HG03045 (cell line): ENCODE data around the gene CABCOCO1.
"Not testable (repeated sequence)": the region's sequence is repeated elsewhere in the genome, so short reads cannot be mapped to it uniquely, and the experiment has no call there.

Experiments used
- ATAC-seq: cut with Tn5 transposase; IDR thresholded peaks from one replicate; pipeline ENCODE4 v1.9.1; 2021; ENCODE audit warnings: mild to moderate bottlenecking, moderate library complexity; ENCODE audit not compliant: unreplicated experiment

The CABCOCO1 gene

DNA sequence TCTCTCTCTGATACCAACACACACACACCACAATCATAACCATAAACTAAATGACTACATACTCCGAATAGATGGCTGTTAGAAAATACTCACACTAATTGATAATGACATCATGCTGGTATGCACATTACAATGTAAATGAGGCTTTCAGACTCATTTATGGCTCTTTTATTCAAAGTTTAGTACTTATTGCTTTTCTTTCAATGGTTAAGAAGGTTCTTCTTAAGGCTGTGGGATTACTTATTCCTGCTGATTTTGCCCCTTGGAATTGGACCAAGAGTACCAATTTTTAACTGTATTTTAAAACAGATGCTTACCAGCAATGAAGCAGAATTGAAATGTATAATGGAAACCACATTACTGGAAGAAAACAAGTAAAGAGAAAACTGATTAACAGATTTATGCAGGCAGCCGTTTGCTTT lies 20.6 kb upstream of the CABCOCO1 start:
- ATAC-seq = no peak

DNA sequence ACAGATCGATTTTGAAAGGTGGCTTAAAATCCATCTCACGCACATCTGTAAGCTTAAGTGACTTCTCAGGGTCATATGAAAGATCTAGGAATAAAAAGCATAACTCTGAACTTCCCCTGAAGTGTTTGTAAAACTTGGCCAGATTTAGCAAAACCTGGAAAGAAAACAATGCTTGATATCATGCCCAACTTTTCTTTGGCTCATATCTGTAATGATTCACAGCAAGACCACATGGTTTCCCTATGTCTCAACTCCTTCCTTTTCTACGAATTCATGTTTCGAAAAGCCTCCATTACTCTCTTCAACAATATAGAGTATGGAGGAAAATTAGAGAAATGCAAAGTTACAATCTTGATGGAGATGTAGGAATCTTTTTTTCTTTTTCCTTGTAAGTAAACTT lies 20.1 kb upstream of the CABCOCO1 start:
- no peak for ATAC-seq

DNA sequence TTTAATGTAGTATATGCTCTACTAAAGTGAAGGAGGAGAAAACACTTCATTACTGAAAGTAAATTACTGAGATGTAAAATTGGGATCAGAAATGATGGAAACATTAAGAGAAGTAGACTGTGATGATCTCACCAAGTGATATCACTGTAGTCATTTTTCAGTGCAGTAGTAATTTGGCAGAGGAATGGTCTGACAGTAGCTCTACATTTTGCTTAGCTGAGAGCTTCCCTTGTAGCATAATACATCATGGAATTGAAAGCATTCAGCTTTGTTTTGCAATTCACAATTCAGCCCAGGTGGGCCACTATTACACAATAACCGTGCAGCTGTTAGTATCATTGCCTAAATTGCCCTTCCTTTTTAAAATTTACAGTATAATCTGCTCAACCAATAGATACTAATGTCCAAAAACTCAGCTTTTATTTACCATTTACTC lies 19.4 kb upstream of the CABCOCO1 start:
- ATAC-seq = no peak

DNA sequence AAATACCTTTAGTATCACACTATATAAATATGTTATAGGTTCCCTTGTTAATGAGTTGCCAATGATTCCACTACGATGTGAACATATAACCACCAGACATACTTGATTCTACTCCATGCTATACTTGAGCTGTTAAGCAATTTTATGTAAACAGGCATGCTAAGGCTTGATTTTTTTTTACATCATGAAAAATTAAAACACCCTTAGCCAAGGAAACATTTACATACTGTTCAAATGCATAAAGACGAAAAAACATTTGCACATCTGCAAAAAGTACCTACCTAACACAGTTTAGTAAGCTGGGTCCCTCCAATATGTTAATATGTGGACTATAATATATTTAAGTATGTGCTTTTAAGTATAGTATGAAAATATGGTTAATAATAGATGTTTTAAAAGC lies 9.0 kb upstream of the CABCOCO1 start:
- no peak for ATAC-seq

DNA sequence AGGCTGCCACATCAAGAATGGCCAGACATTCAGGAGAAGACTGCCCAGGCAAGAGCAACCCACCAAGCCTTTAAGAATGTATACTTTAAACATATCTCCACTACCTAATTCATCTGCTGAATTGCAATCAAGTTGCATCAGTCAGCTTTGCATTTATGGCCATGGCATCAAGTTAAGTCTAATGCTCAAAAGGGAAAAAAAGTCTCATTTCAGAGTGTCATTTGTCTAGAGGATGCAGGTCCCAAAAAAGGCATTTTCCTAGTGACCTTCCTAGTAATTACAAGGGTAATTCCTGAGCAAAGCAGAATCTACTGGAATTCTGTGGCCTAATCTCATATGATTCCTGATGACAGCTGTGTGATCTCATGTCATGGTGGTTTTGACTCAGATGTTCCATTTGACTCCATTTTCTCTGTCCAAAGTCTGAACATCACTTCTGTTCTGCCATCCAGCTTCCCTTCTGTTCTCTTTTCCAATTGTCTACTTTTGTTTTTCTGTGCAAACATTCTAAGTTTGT lies 7.3 kb upstream of the CABCOCO1 start:
- ATAC-seq = no peak

DNA sequence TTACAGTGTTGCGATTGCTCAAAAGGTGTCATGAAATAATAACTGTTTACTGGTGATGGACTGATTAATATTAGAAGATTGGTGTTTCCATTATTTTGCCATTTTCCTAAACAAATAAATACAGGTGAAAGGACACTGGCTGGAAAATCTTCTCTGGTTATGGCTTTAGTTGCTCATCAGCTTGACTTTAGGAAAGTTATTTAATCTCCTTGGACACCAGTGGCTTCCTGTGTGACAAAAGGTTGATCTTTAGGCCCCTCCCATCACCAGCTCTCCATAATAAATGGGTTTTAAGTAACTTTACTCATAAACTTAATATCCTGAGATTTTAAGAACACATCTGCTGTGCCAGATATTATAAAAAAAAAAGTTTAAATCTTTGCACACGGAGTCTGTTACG lies 737 bp downstream of the CABCOCO1 start:
- no peak for ATAC-seq

DNA sequence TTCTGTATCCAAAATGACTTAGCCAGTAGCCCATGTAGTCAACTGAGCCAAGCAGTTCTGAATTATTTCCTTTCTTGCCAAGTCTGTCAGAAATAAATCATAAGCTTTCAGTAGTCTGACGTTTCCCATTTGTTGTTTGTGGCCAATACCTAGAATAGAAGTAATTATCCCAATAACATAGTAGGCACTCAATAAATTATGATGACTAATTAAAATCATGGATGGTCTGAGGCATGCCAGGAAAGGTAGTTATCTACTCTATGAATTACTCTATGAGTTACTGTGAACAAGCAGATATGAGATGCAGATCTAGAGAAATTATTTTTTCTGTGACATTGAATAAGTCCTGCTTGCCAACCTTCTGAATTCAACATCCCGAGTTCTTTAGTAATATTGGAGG lies 2.3 kb downstream of the CABCOCO1 start:
- no peak for ATAC-seq

DNA sequence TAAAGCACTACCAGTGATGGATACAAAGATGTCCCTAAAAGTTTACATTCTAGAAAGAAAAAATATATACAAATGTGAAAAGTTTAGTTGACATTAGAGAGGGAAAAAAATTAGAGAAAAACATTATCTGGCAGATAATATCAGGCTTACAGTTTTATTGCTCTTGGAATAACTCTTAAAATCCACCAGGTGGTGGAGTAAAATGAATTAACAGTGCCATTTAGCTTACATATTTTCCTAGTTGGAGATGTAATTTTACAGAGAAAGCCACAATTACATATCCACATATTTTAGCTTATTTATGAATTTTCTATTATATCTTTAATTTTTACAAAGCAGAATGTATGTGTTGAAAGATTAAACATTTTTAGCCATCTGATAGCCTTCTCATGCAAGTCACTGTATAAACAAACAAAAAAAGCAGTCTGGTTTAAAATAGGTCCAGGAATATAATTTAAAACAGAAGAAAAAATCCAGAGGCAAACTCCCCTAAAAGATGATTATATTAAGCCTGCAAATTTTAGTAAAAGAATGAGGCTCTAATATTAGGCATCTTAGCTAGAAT lies 6.5 kb downstream of the CABCOCO1 start:
- no peak for ATAC-seq

DNA sequence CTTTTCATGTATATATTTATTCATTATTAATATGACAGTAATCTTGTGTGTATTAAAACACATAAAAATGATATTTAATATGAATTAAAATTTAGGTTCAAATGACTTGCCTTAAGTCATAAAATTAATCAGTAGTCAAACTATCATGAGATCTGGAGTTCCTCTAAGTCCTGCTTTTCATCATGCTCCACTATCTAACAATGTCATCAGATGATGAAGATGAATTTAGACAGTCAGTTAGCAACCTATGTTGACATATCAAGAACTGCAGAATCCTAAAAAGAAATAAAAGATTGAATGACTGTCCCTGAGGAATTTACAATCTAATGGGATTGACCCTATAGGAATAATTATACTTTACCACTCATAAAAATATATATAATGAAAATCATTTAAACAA lies 7.1 kb downstream of the CABCOCO1 start:
- ATAC-seq = no peak

DNA sequence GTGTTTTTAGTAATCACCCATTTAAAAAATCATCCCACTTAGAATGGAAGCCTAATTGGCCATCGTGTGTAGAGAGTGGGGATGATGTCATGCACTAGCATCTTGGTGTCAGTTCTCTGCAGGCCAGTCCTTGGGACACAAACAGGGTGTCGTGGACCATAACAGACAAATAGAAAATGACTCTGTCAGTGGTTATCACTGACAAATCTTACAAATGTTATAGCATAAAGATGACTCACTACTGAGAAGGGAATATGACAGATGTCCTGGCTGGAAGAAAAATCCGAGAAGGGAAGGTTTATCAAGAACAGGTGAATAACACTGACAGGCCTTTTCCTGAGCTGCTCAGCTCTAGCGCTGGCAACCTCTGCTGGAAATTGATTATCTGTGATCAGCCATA lies 10.6 kb downstream of the CABCOCO1 start:
- ATAC-seq = no peak

DNA sequence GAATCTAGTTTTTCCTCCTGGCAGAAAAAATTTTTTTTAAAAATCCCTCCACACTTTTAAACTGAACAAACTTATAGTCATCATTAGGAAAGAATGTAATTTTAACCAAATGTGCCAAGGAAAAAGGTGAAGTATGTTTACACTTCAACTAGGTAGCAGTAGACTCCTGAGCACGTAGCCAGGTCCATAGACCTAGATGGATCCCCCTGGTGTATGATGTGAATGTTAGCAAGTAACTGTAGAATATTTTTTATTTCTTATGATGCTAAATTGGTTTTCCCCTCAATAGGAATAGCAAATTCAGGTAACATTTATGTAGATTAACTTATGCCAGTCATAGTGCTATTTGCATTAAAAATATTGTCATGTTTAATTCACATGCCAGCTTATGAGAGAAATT lies 19.6 kb downstream of the CABCOCO1 start:
- ATAC-seq = no peak

DNA sequence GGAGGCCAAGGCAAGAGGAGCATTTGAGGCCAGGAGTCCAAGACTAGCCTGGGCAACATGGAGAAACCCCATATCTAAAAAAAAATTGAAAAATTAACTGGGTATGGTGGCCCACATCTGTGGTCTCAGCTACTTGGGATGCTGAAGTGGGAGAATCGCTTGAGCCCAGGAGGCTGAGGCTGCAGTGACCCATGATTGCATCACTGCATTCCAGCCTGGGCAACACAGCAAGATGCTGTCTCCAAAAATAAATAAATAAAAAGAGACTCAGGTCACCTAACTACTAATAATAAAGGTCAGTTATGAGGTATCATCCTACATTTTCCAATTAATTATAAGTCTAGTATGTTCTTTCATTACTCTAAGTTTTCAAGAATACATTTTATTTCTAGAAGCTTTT lies 20.6 kb downstream of the CABCOCO1 start:
- no peak for ATAC-seq

DNA sequence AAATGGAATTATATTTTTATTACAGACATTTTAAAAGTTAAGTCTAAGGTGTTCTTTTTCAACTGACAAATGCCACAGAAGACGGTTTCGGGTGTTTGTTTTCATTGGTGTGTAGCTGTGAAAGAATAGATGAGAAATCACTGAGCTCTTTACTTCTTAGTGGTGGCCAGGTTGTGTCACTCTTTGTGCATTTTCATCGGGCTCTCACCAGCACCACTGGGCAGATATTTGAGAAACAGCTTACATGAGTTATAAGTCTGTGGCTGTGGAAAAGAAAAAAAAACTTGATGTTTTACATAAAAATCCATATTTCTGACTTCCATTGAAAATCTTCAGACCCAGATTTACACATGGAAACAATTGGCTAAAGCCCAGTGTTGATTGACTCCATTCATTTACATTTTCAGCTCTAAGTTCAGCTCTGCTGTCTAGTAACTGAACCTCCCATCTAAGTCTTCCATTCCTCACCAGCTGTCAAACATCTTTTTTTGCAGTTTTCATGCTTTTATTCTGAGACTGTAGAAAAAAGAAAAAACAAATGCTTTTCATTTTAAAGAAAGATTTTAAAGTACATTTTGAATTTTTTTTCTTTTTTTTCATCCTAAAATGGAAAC lies 22.3 kb downstream of the CABCOCO1 start:
- ATAC-seq = no peak

DNA sequence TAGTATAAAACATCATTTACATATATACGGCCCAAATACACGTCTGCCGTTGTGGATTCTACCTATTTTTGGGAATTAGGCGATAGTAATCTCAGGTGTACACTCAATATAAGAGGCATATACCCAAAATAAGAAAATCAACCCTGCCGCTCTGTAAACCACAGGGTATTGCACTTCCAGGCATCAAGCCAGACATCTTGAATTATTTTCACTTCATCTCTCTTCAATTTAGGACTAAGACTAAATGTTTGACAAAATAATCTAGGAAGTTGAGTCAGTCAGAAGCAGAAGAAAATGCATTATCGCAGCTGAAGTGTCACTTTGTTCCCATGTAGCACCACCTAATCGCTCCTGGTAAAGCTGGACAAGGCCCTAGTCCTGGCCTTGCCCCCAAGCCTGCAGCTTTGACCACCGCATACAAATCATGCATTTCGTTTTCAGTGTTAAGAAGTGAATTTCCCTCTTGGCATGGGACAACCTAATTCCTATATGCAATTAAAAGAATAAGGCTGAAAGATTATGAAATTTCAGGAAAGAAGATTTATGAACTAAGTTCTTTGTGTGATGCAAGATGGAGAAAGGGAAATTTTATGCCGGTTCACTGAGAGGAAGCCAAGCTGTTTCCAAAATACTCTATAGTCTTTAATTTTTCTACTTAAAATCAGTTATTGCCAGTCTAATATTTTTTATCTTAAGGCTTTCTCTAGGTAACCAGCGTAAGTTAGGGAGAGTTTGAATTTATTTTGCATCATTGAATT lies 26.0 kb downstream of the CABCOCO1 start:
- ATAC-seq = no peak

DNA sequence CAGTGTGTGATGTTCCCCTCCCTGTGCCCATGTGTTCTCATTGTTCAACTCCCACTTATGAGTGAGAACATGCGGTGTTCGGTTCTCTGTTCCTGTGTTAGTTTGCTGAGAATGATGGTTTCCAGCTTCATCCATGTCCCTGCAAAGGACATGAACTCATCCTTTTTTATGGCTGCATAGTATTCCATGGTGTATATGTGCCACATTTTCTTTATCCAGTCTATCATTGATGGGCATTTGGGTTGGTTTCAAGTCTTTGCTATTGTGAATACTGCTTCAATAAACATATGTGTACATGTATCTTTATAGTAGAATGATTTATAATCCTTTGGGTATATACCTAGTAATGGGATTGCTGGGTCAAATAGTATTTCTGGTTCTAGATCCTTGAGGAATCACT lies 28.9 kb downstream of the CABCOCO1 start:
- not testable (repeated sequence) for ATAC-seq

DNA sequence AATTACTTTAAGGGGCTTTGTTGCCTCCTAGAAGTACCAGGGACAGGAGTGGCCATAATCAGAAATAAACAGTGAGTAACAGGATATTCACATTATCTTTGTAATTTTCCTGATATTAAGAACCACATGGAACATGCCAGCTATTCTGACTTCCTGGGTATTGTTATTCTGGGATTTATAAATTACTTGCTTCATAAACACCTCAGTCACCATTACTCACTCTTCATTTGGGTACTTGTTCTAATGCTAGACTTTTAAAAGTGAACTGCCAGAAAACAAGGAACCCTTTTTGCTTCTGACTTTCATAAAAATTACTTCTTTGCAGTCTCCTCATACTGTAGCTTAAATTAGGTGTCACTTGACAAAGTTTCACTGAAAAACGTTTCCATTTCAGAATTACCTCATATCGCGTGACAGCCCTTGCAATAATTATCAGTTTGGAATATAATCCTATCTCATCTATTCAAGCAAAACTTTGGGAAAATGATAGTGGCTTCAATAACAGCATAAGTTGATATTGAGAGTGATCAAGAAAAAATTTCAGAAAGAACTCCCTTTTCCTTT lies 29.8 kb downstream of the CABCOCO1 start:
- no peak for ATAC-seq

DNA sequence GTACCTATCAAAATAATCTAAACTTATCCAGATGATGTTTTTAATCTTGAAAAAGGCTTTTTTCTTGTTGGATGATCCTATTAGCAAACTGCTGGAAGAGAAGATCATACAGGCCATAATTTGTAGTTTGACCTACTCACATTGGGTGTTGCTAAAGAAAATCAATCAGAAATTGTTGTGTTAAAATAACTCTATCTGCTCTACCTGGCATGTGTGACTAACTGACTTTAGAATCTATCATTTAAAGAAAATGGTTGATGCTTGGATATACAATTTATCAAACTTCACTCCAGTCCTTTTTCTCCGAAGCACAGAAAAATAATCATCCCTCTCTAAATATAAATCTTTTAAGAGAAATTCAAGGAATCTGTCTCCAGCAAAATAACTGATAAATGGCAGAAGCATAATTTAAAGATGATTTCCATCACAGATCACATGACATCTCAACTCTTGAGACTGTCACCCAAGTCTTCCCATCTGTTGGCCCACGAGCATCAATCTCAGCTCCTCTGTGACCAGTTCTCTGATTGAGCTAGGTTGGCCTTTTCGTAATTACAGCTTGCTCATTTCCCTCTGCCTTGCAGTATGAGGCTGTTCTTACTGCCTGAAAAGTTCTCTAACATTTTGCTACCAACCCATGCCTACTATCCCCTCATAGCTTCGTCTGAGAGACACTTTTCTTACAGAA lies 36.4 kb downstream of the CABCOCO1 start:
- ATAC-seq = no peak

DNA sequence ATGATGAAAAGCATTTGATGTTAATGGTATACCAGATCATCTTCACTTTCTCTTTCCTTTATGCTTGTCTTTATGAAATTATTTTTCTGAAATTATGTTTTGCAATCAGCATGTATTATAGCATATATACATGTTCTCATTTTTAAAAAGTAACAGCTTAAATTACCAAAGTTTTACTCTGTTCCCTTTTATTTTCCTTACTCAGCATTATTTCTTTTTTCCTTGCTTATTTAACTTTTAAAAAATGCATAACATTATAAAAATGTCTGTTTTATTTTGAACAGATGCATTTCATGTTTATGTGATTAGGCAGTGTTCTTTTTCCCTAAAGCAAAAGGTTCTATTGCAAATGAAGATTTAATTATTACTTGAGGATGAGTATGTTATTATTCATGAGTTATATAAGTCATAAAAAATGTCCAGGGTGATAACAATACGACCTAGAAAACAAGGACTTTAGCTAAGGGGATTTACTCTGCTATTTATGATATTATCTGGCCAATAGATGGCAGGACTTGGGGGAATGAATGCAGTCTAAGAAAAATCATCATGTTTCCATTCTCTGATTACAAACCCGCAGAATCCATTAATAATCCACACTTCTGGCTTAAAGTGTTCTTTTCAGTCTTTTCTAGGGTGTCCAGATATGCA lies 38.5 kb downstream of the CABCOCO1 start:
- no peak for ATAC-seq

DNA sequence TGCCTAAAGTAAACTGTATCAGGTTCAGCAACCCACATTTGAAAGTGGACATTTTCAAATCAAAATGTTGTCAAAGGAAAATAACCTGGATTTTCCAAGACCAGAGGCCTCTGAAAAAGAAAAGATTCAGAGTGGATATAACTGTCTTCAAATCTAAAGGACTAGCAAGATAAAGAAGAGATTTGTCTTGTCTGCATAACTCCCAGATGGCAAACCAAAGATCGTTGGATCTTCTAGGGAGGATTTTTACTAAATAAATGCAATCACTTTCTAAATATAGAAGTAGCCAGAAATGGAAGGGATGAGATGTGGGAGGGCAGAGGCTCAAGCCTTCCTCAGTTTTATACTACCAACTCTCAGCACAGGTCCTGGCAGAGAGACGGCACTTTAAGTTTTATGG lies 39.0 kb downstream of the CABCOCO1 start:
- no peak for ATAC-seq

DNA sequence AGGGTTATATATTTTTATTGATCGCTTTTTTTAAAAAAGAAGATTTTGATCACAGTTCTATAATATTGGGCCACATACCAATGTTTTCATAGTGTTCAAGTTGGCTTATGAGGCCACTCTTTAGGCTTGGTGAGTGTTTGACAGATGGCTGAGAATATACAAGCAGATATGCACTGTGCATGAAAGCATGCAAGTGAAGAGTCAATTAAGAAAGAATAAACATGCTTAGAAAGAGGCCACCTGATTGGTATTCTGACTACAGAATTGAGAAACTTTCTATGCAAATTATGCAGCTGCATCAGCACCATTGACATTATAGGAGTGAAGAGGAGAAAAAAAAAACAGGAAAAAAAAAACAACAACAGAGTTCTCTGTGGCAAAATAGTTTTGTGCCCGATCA lies 39.9 kb downstream of the CABCOCO1 start:
- ATAC-seq = no peak
